Body of pancreas (tissue), 4 donors: ENCODE results near the gene GALR1.

ENCODE experiments used
- CTCF ChIP-seq, 7 experiments: fragments of 450-650 bp in 4 of 7; fragments of 200-600 bp in 3 of 7; sonication (generic) in 3 of 7; IDR thresholded peaks; one replicate each; pipeline ENCODE4 v1.5.1; 2016 to 2019; ENCODE audit warnings: antibody characterized with exemption in 7 of 7
- POLR2A ChIP-seq, 3 donors: fragments of 450-650 bp; IDR thresholded peaks; one replicate each; pipeline ENCODE4 v1.6.1; 2016; ENCODE audit warnings: antibody characterized with exemption in 3 of 3, mild to moderate bottlenecking in 2 of 3

- TF ChIP-seq CTCF (IDR thresholded peaks at IDR 0.05) (no peak), POLR2A (IDR thresholded peaks at IDR 0.05) (no peak)
Observed at GRCh38 chr18:77314952-77315351, 65.3 kb downstream of the GALR1 start.
